ENCODE results near the gene MRPL50.

GRCh38 chr9:101429736-101430135, 31.3 kb upstream of the MRPL50 start:
- no peak for TF ChIP-seq KLF9 (tag by site-specific recombination; IDR thresholded peaks at IDR 0.05; ENCODE audit: low read depth)
- no peak for TF ChIP-seq CTCF (tag by site-specific recombination; IDR thresholded peaks at IDR 0.05)

Measured in HEK293 (cell line).